WERI-Rb-1 (cell line): ENCODE results near the gene SYS1.
A peak's percentile ranks its signal among the peaks of the same experiment; 100 is the strongest.

Experiments used
- DNase-seq: peaks from one replicate; pipeline ENCODE4 v3.0.0-alpha.2; 2020
- H3K27ac ChIP-seq: fragments of 250-450 bp; sonication (Bioruptor Pico); 2 replicates; pipeline ENCODE4 v1.5.1; 2020; ENCODE audit warnings: mild to moderate bottlenecking, moderate library complexity
- H3K27me3 ChIP-seq: fragments of 250-450 bp; sonication (Bioruptor Pico); 2 replicates; pipeline ENCODE4 v1.5.1; 2021; ENCODE audit warnings: mild to moderate bottlenecking, low read depth, moderate library complexity; ENCODE audit not compliant: insufficient read depth, severe bottlenecking
- H3K36me3 ChIP-seq: fragments of 250-450 bp; sonication (Bioruptor Pico); 2 replicates; pipeline ENCODE4 v1.5.1; 2020; ENCODE audit warnings: mild to moderate bottlenecking, moderate library complexity
- H3K4me3 ChIP-seq: 2 replicates; pipeline ENCODE4 v1.5.1; 2011; ENCODE audit warnings: low read depth, mild to moderate bottlenecking, control low read depth, low read length
- H3K9me3 ChIP-seq: fragments of 250-450 bp; sonication (Bioruptor Pico); 2 replicates; pipeline ENCODE4 v1.5.1; 2021; ENCODE audit warnings: mild to moderate bottlenecking, moderate library complexity; ENCODE audit not compliant: severe bottlenecking
- TF ChIP-seq, protein P1 (sequence below): IDR thresholded peaks from 2 replicates; pipeline ENCODE4 v1.5.1; 2011; ENCODE audit warnings: low read depth, mild to moderate bottlenecking, control low read depth, inconsistent platforms, low read length

SYS1 gene

DNA sequence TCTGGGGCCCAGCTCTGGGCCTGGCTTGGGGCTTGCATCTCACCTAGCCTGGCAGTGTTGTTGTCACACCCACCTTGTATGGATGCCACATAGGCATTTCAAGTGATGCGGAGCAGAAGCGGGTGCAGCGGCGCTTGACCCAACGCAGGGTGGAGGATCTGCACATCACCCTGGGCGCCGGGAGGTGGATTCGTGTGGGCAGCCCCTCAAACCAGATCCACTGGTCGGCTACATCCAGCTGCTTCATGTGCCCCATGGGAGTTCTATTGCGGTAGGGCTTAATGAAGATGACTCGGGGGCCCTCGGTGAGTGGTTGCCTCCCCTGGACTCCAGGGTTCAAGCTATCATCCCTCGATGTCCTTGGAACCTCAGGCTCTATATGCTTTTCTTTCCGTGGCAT, 12.0 kb downstream of the SYS1 start:
- Histone ChIP-seq H3K27me3 (no peaks in the 10 kb centered on the region), H3K9me3 (no peaks in the 10 kb centered on the region), H3K27ac (no peak overlapping the region), H3K36me3 (peaks cover 10% of the 10 kb centered on the region), H3K4me3 (no peak overlapping the region)
- DNase-seq, result no peak
- TF ChIP-seq, protein P1, sequence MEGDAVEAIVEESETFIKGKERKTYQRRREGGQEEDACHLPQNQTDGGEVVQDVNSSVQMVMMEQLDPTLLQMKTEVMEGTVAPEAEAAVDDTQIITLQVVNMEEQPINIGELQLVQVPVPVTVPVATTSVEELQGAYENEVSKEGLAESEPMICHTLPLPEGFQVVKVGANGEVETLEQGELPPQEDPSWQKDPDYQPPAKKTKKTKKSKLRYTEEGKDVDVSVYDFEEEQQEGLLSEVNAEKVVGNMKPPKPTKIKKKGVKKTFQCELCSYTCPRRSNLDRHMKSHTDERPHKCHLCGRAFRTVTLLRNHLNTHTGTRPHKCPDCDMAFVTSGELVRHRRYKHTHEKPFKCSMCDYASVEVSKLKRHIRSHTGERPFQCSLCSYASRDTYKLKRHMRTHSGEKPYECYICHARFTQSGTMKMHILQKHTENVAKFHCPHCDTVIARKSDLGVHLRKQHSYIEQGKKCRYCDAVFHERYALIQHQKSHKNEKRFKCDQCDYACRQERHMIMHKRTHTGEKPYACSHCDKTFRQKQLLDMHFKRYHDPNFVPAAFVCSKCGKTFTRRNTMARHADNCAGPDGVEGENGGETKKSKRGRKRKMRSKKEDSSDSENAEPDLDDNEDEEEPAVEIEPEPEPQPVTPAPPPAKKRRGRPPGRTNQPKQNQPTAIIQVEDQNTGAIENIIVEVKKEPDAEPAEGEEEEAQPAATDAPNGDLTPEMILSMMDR, result no peak

DNA sequence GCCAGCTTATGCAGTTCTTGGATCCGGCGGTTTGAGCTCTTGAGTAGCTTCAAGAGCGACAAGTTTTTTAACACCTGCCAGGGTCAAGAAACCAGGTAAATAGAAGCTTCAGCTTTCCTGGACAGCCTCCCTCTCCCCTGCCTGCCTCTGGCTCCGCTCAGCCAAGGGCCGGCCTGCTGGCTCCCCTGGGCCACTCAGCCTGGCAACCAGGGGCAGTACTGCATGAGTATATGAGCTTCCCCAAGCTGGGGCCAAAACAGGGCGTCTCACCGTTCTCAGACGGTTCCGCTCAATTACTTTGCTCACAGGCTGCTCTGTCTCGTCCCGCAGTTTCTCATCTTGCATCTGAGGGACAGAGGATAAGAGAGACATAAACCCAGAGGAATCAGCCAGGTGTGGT, 14.3 kb downstream of the SYS1 start:
- no peak overlapping the region for H3K4me3 ChIP-seq
- peak overlapping the region; percentile 64 for H3K27ac ChIP-seq
- H3K36me3 ChIP-seq, result peaks cover 6% of the 10 kb centered on the region
- peak; percentile 46 for DNase-seq
- H3K9me3 ChIP-seq, result no peaks in the 10 kb centered on the region
- TF ChIP-seq, protein P1, result no peak
- H3K27me3 ChIP-seq, result no peaks in the 10 kb centered on the region

DNA sequence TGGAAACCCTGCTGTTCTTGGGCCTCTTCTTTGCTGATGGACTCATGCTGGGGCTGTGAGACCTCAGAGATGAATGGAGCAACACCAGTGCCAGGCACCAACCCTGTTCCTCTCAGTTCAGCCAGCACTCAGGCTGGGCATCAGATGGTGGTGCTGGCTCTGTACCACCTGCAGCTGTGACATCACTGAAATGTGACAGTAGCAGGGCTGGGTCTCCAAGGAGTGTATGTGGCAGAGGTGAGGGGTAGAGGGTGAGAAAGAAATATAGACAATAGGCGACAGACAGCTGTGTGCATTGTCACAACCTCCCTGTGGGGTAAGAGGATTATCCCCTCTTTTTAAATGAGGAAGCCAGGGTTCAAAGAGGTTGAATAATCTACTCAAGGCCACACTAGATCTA, 15.2 kb downstream of the SYS1 start, which contains the start of gene TP53TG5:
Gene TP53TG5, minus strand, starts transcription at position 135 of the 400 bp plus-strand sequence. Its CDS starts 89 bp downstream, at position 46.
- TF ChIP-seq, protein P1, result no peak
- H3K4me3 ChIP-seq, result no peak within 1 kb of the TSS
- no peaks in the 10 kb centered on the region for H3K9me3 ChIP-seq
- peak; percentile 22 for DNase-seq
- H3K36me3 ChIP-seq, result peaks cover 6% of the 10 kb centered on the region
- H3K27ac ChIP-seq, result peak within 1 kb of the TSS; percentile 64
- H3K27me3 ChIP-seq, result no peaks in the 10 kb centered on the region

DNA sequence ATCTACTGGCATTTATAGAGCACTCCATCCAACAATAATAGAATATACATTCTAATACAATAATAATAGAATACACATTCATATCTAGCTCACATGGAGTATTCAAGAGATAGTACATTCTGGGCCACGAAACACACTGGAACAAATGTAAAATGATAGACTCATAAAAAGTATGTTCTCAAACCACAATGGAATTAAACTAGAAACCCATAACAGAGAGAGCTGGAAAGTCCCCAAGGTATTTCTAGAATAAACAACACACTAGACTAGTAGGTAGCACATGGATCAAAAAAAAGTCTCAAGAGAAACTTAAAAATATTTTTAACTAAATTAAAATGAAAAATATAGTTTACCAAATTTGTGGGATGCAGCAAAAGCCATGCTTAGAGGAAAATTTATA, 24.3 kb downstream of the SYS1 start:
- Histone ChIP-seq H3K27ac (no peak overlapping the region), H3K9me3 (no peaks in the 10 kb centered on the region), H3K4me3 (no peak overlapping the region), H3K36me3 (no peaks in the 10 kb centered on the region), H3K27me3 (no peaks in the 10 kb centered on the region)
- no peak for DNase-seq
- TF ChIP-seq, protein P1, result no peak

DNA sequence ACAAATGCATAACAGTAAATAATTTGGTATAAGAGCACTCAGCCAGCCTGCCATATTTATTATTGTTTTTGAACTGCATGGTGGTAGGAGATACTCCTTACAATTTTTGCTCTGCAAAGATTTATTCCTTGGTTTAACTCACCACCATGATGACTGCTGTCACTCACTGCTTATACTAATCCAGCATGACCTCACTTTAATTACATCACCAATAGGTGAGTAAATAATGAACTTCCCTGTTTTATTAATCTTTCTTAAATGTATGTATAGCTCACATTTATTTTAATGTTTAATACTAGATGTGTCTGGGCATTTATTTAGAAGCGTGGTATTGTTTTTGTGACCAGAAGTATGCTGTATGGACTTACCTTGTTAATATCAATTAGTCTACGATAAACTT, 28.0 kb downstream of the SYS1 start:
- Histone ChIP-seq H3K9me3 (no peaks in the 10 kb centered on the region), H3K4me3 (no peak overlapping the region), H3K27ac (no peak overlapping the region), H3K27me3 (no peaks in the 10 kb centered on the region), H3K36me3 (no peaks in the 10 kb centered on the region)
- DNase-seq, result no peak
- TF ChIP-seq, protein P1, result no peak

DNA sequence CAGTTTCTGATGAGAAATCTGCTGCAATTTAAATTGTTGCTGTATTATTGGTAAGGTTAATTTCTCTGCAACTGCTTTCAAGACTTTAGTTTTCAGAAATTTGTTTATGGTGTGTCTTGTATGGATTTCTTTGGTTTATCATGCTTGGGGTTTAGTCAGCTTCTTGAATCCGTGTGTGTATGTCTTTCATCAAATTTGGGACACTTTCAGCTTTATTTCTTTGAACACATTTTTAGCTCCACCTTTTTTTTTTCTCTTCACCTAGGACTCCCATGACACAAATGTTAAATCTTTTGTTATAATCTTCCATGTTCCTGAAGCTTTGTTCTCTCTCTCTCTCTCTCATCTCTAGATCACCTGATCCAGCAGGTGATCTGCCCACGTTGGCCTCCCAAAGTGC, 28.6 kb downstream of the SYS1 start:
- H3K36me3 ChIP-seq, result no peaks in the 10 kb centered on the region
- no peak overlapping the region for H3K4me3 ChIP-seq
- H3K27me3 ChIP-seq, result no peaks in the 10 kb centered on the region
- H3K9me3 ChIP-seq, result no peaks in the 10 kb centered on the region
- no peak for DNase-seq
- TF ChIP-seq, protein P1, result no peak
- no peak overlapping the region for H3K27ac ChIP-seq
